AG08396 (cell line): ENCODE data around the gene GJA5.
"Not testable (repeated sequence)": the region's sequence is repeated elsewhere in the genome, so short reads cannot be mapped to it uniquely, and the experiment has no call there.

Experiments used
- DNase-seq: peaks from one replicate; pipeline ENCODE4 v3.0.0; 2012; ENCODE audit warnings: low spot score, mixed read lengths

Gene GJA5

DNA sequence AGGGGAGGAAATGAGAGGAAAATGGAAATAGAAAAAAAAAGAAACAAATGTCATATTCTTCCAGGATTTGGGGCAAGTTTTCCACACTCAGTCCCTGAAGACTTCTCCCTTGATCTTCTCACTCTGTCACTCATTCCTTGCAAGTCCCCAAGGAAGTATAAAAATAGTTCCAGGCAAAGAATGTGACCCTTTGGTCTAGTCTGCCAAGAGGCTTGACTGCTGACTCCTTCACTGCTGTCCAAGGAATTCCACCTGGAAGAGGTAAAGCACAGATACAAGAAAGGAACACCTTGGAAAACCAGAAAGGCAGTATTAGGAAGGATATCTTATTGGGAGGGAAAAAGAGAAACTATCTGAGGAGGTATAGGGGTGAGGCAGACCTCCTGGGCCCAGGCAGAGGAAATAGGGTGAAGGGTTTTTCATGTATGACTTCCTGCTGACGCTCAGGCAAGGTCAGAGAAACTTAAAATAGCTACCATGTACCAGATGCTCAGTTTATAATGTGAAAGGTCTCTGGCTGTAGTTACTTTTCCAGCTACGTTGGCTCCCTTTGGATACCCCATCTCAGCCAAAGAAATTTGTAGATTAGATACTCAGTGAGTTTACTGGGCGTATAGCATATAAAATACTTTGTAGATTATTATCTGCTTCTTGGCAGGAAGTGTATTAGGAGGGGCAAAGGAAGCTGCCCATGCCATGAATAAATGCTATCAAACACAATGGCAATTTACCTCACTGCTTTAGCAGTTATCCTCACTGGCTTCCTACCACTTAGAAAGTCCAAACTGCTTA, 2.0 kb upstream of the GJA5 start:
- no peak for DNase-seq

DNA sequence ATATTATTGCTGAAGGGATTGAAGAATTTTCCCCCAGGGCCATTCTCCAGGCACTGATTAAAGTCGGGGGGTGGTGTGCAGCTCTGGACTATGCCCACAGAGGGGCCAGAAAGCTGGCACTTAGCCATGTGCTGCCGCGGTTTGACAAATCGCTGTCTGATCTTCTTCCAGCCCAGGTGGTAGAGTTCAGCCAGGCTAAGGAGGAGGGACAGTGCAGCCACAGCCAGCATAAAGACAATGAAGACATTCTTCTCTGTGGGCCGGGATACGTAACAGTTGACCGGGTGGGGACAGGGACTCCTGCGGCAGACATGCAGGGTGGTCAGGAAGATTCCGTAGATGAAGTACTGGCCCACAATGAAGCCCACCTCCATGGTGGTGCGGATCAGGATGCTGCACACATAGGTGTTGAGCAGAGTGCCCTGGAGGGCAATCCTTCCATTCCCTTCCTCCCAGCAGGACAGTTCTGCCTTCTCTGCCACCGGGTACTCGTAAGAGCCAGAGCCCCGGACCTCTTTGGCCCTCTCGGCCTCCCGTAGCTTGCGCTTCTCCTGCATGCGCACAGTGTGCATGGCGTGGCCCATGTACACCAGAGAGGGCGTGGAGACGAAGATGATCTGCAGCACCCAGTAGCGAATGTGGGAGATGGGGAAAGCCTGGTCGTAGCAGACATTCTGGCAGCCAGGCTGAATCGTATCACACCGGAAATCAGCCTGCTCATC, 1.9 kb downstream of the GJA5 start:
- no peak for DNase-seq

DNA sequence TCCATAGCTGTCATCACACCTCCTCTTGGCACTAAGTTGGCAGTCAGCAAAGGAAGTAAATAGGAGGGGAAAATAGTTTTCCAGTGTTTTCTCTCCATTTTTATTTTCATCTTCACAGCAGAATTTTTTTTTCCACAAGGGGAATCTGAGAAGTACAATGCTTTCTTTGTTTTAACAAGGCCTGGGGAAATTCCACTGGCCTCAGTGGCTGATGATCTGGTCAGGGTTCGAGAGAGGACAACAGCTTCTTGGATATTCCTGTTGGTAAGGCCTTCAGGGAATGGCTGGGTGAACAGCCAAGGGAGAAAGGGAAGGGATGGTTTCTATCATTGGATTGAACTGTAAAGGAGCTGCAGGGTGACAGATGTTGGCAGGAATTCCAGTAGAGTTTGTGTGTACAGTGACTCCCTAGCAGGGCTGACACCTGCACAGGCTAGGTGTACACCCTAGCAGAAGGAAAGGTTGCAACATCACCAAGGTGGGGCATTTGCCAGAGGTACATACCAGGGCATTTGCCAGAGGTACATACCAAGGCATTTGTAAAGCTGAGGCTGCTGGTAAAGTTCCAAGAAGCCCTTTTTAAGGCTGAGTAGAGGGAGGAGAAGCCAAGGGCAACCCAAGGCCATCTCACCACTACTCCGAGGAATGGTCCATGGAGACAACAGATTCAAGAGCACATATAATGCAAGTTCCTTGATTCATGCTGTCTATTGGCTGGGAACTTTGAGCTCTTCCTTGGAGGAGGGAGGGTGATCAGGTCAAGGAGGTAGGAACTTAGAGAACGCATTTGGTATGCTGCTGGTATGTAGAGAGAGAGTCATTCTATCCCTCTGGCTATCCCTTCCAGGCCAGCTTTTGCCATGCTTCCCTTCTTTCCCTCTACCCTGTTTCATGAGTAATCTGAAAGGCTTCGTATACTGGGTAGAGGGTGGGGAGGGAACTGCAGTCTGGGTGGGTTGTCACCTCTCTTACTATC, 3.1 kb downstream of the GJA5 start:
- DNase-seq, result no peak

DNA sequence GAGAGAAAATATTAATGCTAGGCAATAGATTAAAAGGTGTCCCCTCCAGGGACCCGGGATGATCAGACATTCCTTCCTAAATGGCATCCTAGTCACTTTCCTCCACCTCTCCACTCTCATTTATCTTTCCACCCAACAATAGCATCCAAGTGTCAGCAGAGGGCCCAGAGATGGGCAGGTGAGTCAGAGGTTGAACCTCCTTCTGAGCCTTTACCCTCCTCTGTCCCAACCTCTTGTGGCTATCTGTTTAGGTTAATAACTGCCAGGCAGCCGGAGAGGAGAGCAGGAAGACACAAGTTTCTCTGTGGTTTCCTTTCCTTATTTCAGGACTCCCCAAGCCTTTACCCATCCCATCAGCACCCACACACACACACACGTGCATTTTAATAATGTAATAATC, 4.1 kb downstream of the GJA5 start:
- DNase-seq, result no peak

DNA sequence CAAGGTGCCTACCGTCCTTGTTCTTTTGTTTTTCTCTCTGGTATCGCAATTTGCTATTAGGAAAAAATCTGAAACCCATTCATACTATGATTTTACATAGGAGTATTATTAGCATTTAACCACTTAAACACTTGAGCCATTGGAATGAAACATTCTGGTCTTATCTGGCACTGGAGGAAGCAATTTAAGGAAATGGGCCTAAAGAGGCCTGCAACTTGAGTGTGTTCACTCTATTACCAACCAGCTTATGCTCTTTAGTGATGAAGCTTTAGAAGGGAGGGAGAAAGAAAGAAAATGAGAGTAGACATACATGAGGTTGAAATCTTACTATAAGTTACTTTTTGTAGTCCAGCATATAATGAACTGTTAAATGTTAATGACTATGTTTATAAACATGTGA, 5.7 kb downstream of the GJA5 start:
- no peak for DNase-seq

DNA sequence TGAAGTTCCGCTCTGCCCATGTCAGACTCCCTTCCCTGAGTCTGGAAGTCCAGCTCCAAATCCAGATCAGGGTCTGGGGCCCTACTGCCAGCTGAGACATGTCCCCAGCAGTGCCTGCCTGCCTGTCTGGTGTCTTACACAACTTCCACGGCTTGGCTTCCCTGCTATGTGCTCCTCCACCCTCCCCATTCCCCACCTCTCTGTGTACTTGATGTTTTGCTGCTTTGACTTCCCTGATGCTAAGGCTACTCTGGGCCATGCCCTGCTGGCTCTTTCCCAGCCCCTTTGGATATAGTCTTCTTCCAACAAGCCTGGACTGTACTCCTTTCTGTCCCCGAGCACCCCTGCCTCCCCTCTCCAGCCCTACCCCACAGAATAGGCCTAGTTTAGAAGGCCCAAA, 7.3 kb downstream of the GJA5 start:
- DNase-seq, result no peak

DNA sequence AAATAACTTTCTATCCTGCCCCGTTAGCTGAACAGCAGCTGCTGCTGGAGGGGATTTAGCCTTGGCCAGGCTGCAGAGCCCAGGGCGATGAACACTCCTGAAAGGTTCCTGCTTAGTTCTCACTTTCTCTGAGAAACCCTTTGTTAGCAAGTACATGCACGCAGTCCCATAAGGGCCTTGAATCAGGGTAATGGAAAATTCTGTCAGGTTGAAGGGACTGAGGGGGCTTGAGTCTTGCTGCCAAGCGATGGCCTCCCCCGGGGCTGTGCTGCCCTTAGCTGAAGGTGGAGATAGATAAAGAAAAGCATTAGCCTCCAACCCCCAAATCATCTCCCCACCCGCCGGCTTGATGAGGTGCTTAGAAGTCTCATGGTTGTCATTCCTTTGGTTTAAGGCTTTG, 7.9 kb downstream of the GJA5 start:
- no peak for DNase-seq

DNA sequence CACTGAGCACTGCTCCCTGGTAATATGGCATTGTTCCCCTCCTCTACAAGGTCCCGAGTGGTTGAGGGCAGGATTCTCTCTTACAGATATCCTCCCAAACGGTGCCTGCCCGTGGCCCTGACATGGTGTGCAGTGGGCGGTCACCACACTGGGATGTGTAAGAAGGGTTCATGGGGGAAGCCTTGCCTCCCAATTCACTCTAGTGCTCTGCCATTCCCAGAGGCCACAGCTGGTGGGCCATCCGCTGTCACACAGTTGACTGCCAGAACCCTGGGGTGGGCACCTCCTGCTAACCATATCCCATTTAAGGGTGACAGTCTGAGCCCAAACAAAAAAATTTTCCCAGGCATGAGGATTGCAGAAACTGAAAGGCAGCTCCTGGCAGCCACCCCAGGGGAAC, 9.1 kb downstream of the GJA5 start:
- DNase-seq, result no peak

DNA sequence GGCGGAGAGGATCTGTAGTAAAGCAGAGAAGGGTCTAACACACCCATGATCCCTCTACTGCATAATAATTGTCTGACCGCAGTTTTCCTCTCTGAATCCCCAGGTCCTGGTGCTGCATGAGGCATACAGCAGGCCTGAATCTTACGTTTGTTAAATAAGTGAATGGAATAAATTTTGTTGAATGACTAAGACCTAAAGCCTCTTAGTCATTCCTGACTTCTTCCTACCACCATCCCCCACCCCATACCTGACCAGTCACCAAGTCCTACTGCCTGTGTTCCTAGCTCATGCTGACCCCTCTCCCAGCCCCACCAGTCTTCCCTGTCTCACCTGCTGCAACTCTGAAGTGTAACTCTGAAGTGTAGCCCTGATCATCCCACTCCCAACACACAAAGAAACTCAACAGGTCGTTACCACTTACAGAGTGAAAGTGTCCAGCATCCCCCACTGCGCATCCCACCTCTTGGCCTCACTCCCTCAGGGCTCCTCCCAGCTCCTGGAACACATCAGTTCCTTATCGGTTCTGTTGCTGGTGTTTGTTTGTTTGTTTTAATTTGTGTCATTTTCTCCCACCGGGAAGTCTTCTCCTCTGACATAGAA, 9.7 kb downstream of the GJA5 start:
- no peak for DNase-seq

DNA sequence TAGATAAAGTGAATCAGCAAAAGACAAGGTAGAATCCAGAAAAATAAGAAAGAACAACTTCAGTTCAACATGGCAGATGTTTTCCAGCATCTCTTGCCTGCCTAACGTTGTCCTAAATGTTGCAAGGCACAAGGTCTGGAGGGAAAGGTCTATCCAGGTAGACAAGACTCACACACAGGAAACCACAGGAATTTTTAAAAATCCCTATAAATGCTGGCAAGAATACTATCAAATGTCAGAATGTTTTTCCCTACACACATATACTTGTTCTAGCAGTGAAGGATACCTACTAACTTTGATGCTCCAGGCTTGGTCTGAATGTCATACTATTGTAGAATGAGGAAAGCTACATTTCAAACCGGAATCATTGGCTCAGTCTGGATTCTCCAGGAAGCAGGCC, 10.6 kb downstream of the GJA5 start:
- DNase-seq, result no peak

DNA sequence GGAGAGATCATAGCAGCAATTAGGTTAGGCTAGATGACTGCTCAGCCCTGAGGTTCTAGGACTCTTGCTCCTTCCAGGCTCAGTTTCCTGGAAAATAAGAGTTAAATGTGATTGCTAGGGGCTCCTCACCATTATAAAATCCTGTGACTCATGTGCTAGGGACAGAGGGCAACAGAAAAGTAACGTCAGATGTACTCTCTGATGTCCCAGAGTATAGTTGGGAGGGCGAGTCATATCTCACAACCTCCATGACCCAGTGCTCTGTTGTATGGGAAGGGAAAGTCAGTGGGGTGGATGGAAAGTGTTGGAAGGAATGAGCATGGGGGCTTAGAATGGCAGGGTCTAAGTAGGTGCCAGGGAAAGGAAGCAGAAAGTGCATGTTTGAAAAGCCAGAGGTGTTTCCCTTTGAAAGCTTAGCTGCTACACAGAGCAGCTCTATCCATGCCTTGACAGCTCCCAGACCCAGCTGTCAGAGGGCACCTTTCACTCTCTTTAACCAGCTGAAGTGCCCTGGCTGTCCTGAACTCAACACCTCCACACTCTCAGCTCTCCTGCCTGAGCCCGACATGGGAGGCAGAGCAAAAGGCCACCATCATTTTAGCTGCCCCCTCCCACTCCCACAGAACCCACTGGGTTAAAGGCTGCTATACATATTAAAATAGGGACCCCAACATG, 11.6 kb downstream of the GJA5 start:
- DNase-seq, result no peak

DNA sequence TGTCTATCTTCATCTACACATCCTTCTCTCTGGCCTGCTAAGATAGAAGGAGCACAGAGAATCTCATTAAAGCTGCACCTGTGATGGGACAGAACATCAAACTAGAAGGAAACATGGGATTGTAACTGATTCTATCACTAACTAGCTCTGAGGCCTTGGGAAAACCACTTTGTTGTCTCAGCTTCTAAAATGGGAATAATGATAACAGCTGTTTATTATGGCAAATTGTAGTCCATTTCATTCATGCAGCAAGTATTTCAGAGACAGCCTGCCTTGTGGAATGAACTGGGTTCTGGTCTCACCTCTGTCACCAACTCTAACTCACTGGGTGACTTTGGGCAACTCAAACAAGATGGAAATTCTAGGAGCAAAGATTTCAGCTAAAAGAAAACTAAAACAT, 12.4 kb downstream of the GJA5 start:
- no peak for DNase-seq

DNA sequence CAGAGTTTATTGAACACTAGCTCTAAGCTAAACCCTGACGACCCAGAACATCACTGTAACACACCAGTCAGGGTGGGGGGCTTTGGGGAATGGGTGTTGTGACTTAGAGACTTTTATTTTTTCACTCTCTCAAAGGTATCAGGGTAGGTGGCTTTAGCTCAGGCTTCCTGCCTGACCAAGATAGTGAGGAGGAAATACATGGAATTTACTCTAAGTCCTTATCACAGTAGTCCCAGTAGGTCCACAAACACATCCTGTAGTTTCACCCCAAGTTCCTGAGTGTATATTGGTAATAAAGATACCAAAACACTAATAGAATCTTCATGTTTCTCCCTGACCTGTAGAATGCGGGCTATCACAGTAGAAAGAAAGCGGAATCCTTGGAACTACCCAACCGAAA, 15.1 kb downstream of the GJA5 start:
- DNase-seq, result no peak

DNA sequence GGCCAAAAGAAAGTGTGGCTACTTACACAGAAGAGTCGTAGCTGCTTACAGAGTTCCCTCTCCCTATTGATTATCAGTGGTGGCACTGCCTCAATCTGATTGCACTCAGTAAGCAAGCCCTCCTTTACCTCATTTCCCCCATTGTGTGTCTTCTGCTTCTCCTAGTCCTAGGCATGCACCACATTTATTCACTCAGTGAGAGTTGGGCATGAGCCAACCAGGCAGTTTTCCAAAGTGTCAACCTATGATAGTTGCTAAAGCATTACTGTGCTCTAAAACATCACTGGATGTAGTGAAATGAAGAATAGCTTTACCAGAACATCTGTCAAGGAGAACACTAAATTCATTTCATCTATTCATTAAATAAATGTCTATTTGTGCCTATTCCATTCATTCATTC, 19.3 kb downstream of the GJA5 start:
- DNase-seq, result no peak

DNA sequence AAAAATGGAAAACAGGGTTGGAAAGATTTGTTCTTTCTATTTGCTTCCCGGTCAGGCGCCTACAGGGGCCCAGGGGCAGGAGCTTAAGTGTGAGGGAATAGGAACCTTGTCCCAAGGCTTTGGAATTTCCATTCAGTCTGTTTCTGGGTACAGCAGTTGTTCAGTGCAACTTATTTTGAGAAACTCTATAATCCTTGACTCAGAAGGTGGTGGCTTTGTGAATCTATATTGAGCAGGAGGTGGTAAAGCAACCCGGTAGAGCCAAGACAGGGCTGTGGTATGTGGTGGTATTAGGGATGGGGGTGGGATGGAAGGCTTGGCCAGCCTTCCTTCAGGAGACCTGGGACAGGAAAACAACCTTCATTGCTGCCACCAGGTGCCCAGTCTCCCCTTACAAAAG, 20.0 kb downstream of the GJA5 start:
- DNase-seq, result no peak

DNA sequence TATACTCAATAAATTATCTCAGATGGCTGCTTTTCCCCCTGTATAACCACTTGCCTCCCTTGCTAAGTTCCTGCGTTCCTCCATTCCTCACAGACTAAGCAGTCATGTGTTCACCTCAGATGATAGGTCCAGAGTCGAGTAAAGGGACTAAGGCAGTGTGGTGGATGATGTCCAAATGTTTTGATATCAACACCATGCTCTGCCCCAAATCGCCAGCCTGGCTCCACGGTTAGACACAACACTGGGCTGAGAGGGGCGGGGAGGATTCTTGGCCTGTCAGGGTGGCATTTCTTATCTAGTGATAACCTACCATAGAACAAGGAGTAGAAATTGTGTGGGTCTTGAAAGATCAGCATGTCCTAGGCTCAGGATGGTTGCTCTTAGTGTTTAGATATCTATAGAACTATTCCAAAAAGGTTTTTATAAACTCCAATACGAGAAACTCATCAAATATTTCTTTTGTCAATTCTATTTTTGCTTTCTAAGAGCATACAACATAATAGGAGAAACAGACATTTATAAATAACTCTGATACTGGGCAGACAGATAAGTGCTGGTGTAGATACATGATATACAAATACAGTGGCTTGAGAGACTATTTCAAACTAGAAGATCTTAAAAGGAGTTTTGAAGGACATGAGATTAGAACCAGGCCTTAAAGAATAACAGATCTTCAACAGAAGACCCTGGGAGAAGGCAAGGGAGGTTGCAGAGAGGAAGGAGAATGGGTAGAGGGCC, 21.5 kb downstream of the GJA5 start:
- DNase-seq, result no peak

DNA sequence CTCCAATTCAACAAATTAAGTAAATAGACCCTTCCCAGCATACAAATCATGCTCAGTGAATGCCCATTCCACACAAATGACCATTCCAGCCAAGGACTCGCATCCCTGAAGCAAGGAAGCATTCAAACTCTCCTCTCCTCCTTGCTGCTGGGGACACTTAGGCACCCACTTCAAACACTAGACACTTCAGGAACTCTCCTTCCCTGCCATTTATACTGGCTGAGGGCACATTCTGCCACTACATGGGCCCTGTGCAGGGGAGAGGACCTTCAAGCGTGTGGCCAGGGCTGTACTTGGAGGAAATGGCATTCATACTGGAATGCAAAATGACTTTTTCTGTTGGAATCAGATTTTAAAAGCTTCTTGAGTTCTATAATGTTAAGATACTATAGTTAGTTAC, 22.3 kb downstream of the GJA5 start:
- no peak for DNase-seq

DNA sequence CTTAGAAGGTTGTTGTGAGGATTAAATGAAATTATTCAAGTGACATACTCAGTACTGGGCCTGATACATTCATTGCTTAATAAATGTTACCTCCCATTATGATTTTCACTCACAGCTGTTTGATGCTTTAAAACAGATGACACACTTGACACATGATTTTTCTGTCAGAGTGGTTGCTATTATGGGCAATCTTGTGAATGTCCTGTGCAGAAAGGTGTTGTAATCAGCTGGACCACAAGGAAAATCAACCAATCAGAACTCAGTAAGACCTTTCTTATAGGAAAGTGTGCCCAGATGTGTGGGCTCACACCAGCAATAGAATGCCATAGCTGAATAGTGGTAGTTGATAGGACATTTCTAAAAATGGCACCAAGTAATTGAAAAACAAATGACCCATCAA, 23.5 kb downstream of the GJA5 start:
- DNase-seq, result no peak

DNA sequence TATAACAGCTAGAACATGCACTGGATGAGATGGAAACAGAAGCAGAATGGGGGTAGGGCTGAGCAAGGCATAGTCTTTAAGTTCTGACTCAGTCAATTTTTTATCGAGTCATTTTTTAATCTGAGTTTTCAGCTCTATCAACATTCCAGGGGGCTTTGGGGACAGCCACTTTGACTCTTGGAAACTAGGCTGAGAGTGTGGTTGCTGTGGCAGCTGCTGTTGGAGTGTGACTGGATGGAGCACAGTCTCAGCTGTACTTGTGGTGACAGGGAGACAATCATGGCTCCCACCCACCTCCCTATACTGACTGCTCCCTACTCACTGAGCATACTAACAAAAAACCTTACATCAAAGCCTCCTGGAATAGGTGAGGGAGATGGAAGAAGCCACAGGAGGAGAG, 25.0 kb downstream of the GJA5 start:
- no peak for DNase-seq

DNA sequence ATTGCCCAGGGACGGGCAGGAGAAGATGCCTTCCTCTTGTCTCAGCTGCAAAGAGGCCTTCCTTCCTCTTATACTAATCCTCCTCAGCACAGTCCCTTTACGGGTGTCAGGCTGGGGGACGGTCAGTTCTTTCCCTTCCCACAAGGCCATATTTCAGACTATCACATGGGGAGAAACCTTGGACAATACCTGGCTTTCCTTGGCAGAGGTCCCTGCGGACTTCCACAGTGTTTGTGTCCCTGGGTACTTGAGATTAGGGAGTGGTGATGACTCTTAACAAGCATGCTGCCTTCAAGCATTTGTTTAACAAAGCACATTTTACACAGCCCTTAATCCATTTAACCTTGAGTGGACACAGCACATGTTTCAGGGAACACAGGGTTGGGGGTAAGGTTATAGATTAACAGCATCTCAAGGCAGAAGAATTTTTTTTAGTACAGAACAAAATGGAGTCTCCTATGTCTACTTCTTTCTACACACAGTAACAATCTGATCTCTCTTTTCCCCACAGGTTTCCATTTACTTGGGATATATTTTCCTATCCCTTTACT, 26.0 kb downstream of the GJA5 start:
- DNase-seq, result not testable (repeated sequence)

DNA sequence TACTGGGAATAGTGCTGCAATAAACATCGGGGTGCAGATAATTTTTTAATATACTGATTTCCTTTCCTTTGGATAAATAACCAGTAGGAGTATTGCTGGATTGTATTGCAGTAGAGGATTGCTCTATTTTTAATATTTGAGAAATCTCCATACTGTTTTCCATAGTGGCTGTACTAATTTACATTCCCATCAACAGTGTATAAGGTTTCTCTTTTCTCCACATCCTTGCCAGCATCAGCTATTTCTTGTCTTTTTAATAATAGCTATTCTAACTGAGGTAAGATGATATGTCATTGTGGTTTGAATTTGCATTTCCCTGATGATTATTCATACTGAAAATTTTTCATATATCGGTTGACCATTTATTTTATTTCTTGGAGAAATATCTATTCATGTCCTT, 31.1 kb downstream of the GJA5 start:
- no peak for DNase-seq
